HTERT RPE-1 (cell line): ENCODE results near the gene NR5A2.

Experiments used
- in situ Hi-C: fragments of 300-500 bp; cut with MboI; formaldehyde crosslinking; loops from 4 replicates; pipeline ENCODE4 v1.14.3; 2020; ENCODE audit warnings: low sequenced_read_pairs

The NR5A2 gene

DNA sequence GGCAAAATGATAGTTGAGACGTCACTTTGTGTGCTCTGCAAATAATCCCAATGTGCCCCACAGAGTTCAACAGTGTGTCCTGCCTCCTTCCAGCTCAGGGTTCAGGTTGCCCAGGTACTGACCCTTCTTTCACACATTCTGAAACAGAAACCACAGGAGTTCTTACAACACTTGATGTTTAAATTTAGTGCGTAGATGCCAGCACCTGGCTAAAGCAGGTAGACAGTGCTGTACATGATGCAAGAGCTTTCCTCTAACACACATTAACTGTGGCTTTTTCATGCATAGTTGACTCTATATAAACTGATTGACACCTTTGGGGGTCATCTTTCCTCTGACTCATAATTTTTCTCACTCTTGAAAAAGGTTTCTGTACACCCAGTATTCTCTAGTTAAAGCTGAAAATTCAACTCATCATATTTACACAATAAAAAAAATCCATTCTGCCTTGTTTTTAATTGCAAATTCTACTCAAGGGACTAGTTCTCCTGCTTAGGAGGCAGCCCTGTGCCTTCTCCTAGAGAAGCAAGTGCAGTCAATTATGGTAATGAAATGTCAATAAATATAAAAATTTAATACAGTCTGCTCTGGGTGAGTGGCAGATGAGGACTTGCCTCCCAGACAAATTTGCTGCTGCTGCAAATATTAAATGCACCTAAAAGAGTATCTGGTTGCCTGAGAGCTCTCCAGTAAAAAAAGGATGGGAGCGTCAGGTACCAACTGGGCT is 91.4 kb downstream of the NR5A2 start:
- in situ Hi-C loops = no loop called here

GRCh38 chr1:200121421-200121820 is 93.9 kb downstream of the NR5A2 start:
- in situ Hi-C loops = no loop called here

GRCh38 chr1:200124309-200124708 is 96.8 kb downstream of the NR5A2 start:
- in situ Hi-C loops = no loop called here

DNA sequence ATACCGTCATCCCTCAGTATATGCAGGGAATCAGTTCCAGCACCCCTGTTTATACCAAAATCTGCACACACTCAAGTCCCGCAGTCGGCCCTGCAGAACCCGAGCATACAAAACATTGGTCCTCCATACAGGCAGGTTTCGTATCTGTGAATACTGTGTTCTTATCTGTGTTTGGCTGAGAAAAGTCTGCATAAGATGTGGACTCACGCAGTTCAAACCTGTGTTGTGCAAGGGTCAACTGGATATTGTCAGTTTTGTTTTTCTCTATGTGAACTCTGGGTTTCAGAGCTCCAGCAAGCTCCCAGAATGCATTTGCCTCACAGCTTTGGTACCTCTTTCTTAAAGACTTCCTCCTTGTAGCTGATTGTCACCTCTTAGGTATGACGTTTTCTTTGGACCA is 100.6 kb downstream of the NR5A2 start:
- in situ Hi-C loops = no loop called here

GRCh38 chr1:200128944-200129879 is 101.7 kb downstream of the NR5A2 start:
- in situ Hi-C loops = no loop called here

DNA sequence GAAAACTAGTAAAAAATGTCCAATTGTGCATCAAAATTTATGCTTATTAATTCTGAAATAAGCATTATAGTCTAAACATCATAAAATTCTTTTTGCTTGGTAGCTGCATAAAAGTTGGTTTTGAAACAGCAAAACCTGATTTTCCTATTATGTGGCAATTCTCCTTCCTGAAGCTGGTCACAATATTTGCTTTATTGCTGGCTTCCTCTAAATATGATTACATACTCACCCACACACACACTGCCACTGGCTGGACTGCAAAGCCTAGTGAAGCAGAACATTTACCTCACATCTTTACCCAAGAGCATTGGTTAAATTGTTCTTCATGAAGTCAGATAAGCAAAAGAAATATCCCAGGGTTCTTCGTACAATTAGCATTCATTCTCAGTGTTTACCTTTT is 103.0 kb downstream of the NR5A2 start:
- in situ Hi-C loops = no loop called here

- in situ Hi-C loops = no loop called here
These were observed 104.1 kb downstream of the NR5A2 start for GRCh38 chr1:200131551-200132125.

DNA sequence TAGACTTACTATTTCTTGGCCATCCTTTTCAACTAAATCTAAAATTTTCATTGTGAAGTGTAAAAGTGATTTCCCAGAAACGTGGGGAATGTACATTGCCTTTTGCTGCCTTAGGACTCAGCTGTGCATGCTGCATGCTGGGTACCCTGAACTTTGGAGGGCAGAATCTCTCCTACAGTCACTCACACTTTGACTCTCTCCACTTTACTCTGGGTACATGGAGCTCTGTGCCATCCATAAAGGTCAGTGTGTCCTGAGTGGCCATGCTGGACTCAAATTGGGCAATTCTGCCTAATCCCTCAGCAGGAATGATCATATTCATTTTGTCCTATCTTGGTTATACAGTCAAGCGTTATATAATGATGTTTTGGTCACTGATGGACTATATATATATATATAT is 105.6 kb downstream of the NR5A2 start:
- in situ Hi-C loops = no loop called here

DNA sequence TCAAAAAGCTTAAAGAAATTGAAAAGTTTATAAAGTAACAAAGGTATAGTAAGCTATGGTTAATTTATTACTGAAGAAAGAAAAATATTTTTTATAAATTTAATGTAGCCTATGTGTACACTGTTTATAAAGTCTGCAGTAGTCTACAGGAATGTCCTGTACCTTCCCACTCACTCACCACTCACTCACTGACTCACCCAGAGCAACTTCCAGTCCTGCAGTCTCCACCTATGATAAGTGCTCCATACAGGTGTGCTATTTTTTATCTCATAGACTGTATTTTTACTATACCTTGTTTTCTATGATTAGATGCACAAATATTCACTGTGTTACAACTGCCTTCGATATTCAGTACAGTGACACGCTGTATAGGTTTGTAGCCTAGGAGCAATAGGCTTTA is 106.6 kb downstream of the NR5A2 start:
- in situ Hi-C loops = no loop called here

- in situ Hi-C loops = no loop called here
These were observed 108.9 kb downstream of the NR5A2 start for GRCh38 chr1:200136384-200136783.

GRCh38 chr1:200139661-200140250 is 112.2 kb downstream of the NR5A2 start:
- in situ Hi-C loops = no loop called here

GRCh38 chr1:200143347-200143746 is 115.8 kb downstream of the NR5A2 start:
- in situ Hi-C loops = no loop called here

DNA sequence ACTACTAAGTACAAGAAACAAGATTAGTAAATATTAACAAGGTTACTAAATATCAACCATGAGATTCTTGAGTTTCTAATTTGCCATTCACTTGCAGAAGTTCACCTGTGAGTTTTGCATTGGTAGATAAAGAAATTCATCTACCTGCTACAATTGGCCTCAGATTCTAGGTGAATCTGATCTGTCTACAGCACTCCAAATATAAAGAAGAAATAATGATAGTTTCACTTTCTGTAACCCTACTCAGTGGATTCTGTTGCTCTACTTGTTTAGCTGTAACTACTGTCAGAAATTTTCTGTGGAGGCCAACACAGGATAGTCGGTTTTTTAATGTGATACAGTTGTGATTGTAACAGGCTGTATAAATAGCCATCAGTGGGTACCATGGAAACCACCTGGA is 118.6 kb downstream of the NR5A2 start:
- in situ Hi-C loops = no loop called here

- in situ Hi-C loops = no loop called here
These were observed 119.6 kb downstream of the NR5A2 start for GRCh38 chr1:200147094-200147493.

DNA sequence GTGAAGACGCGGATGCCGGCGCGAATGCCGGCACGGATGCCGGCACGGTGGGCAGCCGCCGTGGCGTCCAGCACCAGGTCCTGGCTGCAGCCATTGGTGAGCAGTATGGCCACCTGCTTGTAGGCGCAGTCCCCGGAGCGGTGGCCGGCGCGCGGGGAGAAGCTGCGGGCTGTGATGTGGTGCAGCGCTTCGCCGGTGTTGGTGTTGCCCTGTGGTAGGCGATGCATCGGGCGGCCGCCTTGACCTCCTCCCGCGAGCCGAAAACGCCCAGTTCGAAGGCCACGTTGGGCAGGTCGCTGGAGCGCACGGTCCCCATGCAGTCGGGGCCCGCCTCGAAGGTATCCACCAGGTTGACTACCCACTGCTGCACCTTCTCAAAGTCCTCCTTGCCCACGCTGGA is 120.2 kb downstream of the NR5A2 start:
- in situ Hi-C loops = no loop called here

GRCh38 chr1:200150006-200150405 is 122.5 kb downstream of the NR5A2 start:
- in situ Hi-C loops = no loop called here

DNA sequence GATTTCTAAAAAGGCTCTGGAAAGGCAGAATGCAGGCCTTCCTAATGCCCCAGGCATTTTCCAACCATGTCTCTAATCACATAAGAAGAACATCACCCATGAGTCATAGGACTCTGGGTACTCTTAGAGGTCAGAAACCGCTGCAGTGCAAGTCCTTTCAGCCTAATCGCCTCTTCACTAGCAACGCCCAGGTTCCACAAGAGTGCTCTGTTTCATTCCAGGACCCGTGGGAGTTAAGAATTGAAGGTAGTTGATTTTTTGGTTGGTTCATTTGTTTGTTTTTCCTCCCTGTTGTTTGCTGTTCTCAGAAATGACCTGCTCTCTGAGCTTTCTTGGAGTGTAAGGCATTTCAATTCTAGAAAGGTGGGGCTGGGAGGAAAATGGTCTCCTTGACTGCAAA is 123.2 kb downstream of the NR5A2 start:
- in situ Hi-C loops = no loop called here

DNA sequence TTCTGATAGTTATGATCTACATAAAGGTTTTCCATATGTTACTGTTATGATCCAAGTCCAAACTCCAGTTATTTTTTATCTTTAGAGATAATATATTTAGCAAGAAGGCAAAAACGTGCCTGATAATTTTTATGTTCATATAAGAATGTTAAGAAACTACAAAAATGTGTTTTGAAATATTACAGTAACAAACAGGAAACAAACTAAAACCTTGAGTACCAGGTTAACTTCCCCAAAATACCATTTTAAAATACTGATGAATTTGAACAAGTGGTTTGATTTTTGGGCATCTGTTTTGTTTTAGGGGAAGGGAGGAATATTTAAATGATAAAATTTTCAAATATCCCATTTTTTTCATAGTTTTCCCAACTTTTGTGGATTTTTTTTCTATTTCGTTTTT is 124.8 kb downstream of the NR5A2 start:
- in situ Hi-C loops = no loop called here

GRCh38 chr1:200153277-200154055 is 126.0 kb downstream of the NR5A2 start:
- in situ Hi-C loops = no loop called here

DNA sequence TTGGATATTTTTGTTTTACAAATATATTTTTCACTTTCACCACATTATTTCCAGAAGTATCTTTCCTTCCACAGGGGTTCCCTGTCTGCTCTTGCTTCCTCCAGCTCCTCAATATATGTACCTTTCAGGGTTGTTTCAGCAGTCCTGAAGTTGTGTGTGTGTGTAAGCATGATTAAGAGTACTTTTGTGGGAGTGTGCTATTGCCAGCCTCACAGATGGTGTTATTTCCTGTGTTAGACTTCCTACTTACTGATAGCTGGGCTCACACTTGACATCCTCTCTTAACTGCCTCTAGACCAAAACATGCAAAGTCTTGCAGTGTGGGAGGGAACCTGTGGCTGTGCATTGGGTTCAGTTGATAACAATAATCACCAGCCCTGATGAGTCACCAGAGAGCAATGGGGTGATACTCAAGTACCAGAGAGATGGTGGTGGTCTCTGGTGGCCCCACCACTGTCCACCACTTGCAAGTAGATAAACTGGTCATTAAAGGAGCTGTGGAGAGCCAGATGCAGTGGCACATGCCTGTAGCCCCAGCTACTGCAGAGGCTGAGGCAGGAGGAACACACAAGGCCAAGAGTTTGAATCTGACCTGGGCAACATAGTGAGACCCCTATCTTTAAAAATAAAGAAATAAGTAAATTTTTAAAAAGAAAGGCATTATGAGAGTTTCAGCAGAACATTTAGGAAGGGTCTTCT is 126.7 kb downstream of the NR5A2 start:
- in situ Hi-C loops = no loop called here
